ENCODE measurements around the gene PLA1A. TPM values are rescaled to one million over a fixed set of nuclear protein-coding genes. Genes with fewer than 3 reads are reported as not detected.

PLA1A gene
- total RNA-seq, 1 experiment from 2014 or later, result not detected

- Histone ChIP-seq H3K9ac (ENCODE audit: low read length) (no peak overlapping the region), H3K9me2 (replicated peaks; ENCODE audit: insufficient read depth, low read length) (no peaks in the 10 kb centered on the region), H3K27me3 (ENCODE audit: low read length) (peaks cover 4% of the 10 kb centered on the region; the same call in 1 of the 2 replicates), H3K4me3 (ENCODE audit: low read length) (no peak overlapping the region), H2AFZ (ENCODE audit: low read length) (no peak overlapping the region), H3K36me3 (ENCODE audit: insufficient read depth, low read length) (no peaks in the 10 kb centered on the region), H3K79me2 (ENCODE audit: low read length) (no peaks in the 10 kb centered on the region), H3K4me2 (ENCODE audit: low read depth, low read length, poor library complexity, severe bottlenecking) (no peak overlapping the region), H3K9me3 (ENCODE audit: low read length) (no peaks in the 10 kb centered on the region), H3K27ac (ENCODE audit: low read length) (no peak overlapping the region), H3K4me1 (ENCODE audit: low read length) (no peaks in the 10 kb centered on the region), H4K20me1 (ENCODE audit: insufficient read depth, low read depth, low read length) (no peaks in the 10 kb centered on the region)
- DNase-seq, result no peak
These were observed 33.2 kb downstream of the PLA1A start for GRCh38 chr3:119630880-119631329.

- no peaks in the 10 kb centered on the region for H3K79me2 ChIP-seq (ENCODE audit: low read length)
- H3K27ac ChIP-seq (ENCODE audit: low read length), result no peak overlapping the region
- no peak for DNase-seq
- H3K9me2 ChIP-seq (replicated peaks; ENCODE audit: insufficient read depth, low read length), result no peaks in the 10 kb centered on the region
- no peaks in the 10 kb centered on the region for H3K4me1 ChIP-seq (ENCODE audit: low read length)
- H3K27me3 ChIP-seq (ENCODE audit: low read length), result peaks cover 4% of the 10 kb centered on the region; the same call in 1 of the 2 replicates
- H3K4me2 ChIP-seq (ENCODE audit: low read depth, low read length, poor library complexity, severe bottlenecking), result no peak overlapping the region
- H3K36me3 ChIP-seq (ENCODE audit: insufficient read depth, low read length), result no peaks in the 10 kb centered on the region
- no peaks in the 10 kb centered on the region for H3K9me3 ChIP-seq (ENCODE audit: low read length)
- H4K20me1 ChIP-seq (ENCODE audit: insufficient read depth, low read depth, low read length), result no peaks in the 10 kb centered on the region
- no peak overlapping the region for H2AFZ ChIP-seq (ENCODE audit: low read length)
- no peak overlapping the region for H3K9ac ChIP-seq (ENCODE audit: low read length)
- H3K4me3 ChIP-seq (ENCODE audit: low read length), result no peak overlapping the region
These were observed 33.8 kb downstream of the PLA1A start for GRCh38 chr3:119631516-119631915.

- no peaks in the 10 kb centered on the region for H4K20me1 ChIP-seq (ENCODE audit: insufficient read depth, low read depth, low read length)
- H3K4me3 ChIP-seq (ENCODE audit: low read length), result no peak overlapping the region
- no peaks in the 10 kb centered on the region for H3K9me2 ChIP-seq (replicated peaks; ENCODE audit: insufficient read depth, low read length)
- no peak for DNase-seq
- no peaks in the 10 kb centered on the region for H3K4me1 ChIP-seq (ENCODE audit: low read length)
- H3K27ac ChIP-seq (ENCODE audit: low read length), result no peak overlapping the region
- no peaks in the 10 kb centered on the region for H3K36me3 ChIP-seq (ENCODE audit: insufficient read depth, low read length)
- H3K9ac ChIP-seq (ENCODE audit: low read length), result no peak overlapping the region
- peaks cover 4% of the 10 kb centered on the region; the same call in 1 of the 2 replicates for H3K27me3 ChIP-seq (ENCODE audit: low read length)
- no peak overlapping the region for H2AFZ ChIP-seq (ENCODE audit: low read length)
- no peaks in the 10 kb centered on the region for H3K79me2 ChIP-seq (ENCODE audit: low read length)
- H3K9me3 ChIP-seq (ENCODE audit: low read length), result no peaks in the 10 kb centered on the region
- H3K4me2 ChIP-seq (ENCODE audit: low read depth, low read length, poor library complexity, severe bottlenecking), result no peak overlapping the region
These were observed 34.5 kb downstream of the PLA1A start for GRCh38 chr3:119632216-119632615.

GRCh38 chr3:119632829-119633228 is 35.1 kb downstream of the PLA1A start:
- DNase-seq, result no peak
- Histone ChIP-seq H3K4me3 (ENCODE audit: low read length) (no peak overlapping the region), H3K27ac (ENCODE audit: low read length) (no peak overlapping the region), H4K20me1 (ENCODE audit: insufficient read depth, low read depth, low read length) (no peaks in the 10 kb centered on the region), H3K27me3 (ENCODE audit: low read length) (peaks cover 4% of the 10 kb centered on the region; the same call in 1 of the 2 replicates), H3K9me3 (ENCODE audit: low read length) (no peaks in the 10 kb centered on the region), H3K9ac (ENCODE audit: low read length) (no peak overlapping the region), H3K4me2 (ENCODE audit: low read depth, low read length, poor library complexity, severe bottlenecking) (no peak overlapping the region), H3K9me2 (replicated peaks; ENCODE audit: insufficient read depth, low read length) (no peaks in the 10 kb centered on the region), H3K4me1 (ENCODE audit: low read length) (no peaks in the 10 kb centered on the region), H3K79me2 (ENCODE audit: low read length) (no peaks in the 10 kb centered on the region), H2AFZ (ENCODE audit: low read length) (no peak overlapping the region), H3K36me3 (ENCODE audit: insufficient read depth, low read length) (no peaks in the 10 kb centered on the region)

GRCh38 chr3:119635719-119636118 is 38.0 kb downstream of the PLA1A start:
- no peak for DNase-seq

GRCh38 chr3:119636249-119636648 is 38.6 kb downstream of the PLA1A start:
- Histone ChIP-seq H3K27ac (ENCODE audit: low read length) (no peak overlapping the region), H3K27me3 (ENCODE audit: low read length) (no peaks in the 10 kb centered on the region), H3K4me1 (ENCODE audit: low read length) (no peaks in the 10 kb centered on the region), H3K9me2 (replicated peaks; ENCODE audit: insufficient read depth, low read length) (no peaks in the 10 kb centered on the region), H3K36me3 (ENCODE audit: insufficient read depth, low read length) (no peaks in the 10 kb centered on the region), H3K4me2 (ENCODE audit: low read depth, low read length, poor library complexity, severe bottlenecking) (no peak overlapping the region), H4K20me1 (ENCODE audit: insufficient read depth, low read depth, low read length) (no peaks in the 10 kb centered on the region), H3K9ac (ENCODE audit: low read length) (no peak overlapping the region), H3K4me3 (ENCODE audit: low read length) (no peak overlapping the region), H3K9me3 (ENCODE audit: low read length) (no peaks in the 10 kb centered on the region), H3K79me2 (ENCODE audit: low read length) (no peaks in the 10 kb centered on the region), H2AFZ (ENCODE audit: low read length) (no peak overlapping the region)
- no peak for DNase-seq

More at GRCh38 chr3:119635719-119636118, 38.0 kb downstream of the PLA1A start:
- H3K27ac ChIP-seq (ENCODE audit: low read length), result no peak overlapping the region
- no peak overlapping the region for H3K9ac ChIP-seq (ENCODE audit: low read length)
- no peaks in the 10 kb centered on the region for H3K9me3 ChIP-seq (ENCODE audit: low read length)
- H3K27me3 ChIP-seq (ENCODE audit: low read length), result no peaks in the 10 kb centered on the region
- H3K4me3 ChIP-seq (ENCODE audit: low read length), result no peak overlapping the region
- no peaks in the 10 kb centered on the region for H4K20me1 ChIP-seq (ENCODE audit: insufficient read depth, low read depth, low read length)
- H2AFZ ChIP-seq (ENCODE audit: low read length), result no peak overlapping the region
- no peak overlapping the region for H3K4me2 ChIP-seq (ENCODE audit: low read depth, low read length, poor library complexity, severe bottlenecking)
- H3K79me2 ChIP-seq (ENCODE audit: low read length), result no peaks in the 10 kb centered on the region
- no peaks in the 10 kb centered on the region for H3K4me1 ChIP-seq (ENCODE audit: low read length)
- H3K9me2 ChIP-seq (replicated peaks; ENCODE audit: insufficient read depth, low read length), result no peaks in the 10 kb centered on the region
- H3K36me3 ChIP-seq (ENCODE audit: insufficient read depth, low read length), result no peaks in the 10 kb centered on the region

- Histone ChIP-seq H3K27me3 (ENCODE audit: low read length) (no peaks in the 10 kb centered on the region), H4K20me1 (ENCODE audit: insufficient read depth, low read depth, low read length) (no peaks in the 10 kb centered on the region), H3K9me3 (ENCODE audit: low read length) (no peaks in the 10 kb centered on the region), H3K9me2 (replicated peaks; ENCODE audit: insufficient read depth, low read length) (no peaks in the 10 kb centered on the region), H3K4me2 (ENCODE audit: low read depth, low read length, poor library complexity, severe bottlenecking) (no peak overlapping the region), H3K4me3 (ENCODE audit: low read length) (no peak overlapping the region), H3K79me2 (ENCODE audit: low read length) (no peaks in the 10 kb centered on the region), H3K9ac (ENCODE audit: low read length) (no peak overlapping the region), H3K4me1 (ENCODE audit: low read length) (no peaks in the 10 kb centered on the region), H3K27ac (ENCODE audit: low read length) (no peak overlapping the region), H3K36me3 (ENCODE audit: insufficient read depth, low read length) (no peaks in the 10 kb centered on the region), H2AFZ (ENCODE audit: low read length) (no peak overlapping the region)
- DNase-seq, result no peak
These were observed 39.4 kb downstream of the PLA1A start for GRCh38 chr3:119636891-119637611.

GRCh38 chr3:119637679-119638477 is 40.2 kb downstream of the PLA1A start:
- H3K4me3 ChIP-seq (ENCODE audit: low read length), result no peak overlapping the region

More at GRCh38 chr3:119637679-119638477, 40.2 kb downstream of the PLA1A start:
- Histone ChIP-seq H3K9ac (ENCODE audit: low read length) (no peak overlapping the region), H2AFZ (ENCODE audit: low read length) (no peak overlapping the region), H3K79me2 (ENCODE audit: low read length) (no peaks in the 10 kb centered on the region), H3K36me3 (ENCODE audit: insufficient read depth, low read length) (no peaks in the 10 kb centered on the region), H3K27me3 (ENCODE audit: low read length) (no peaks in the 10 kb centered on the region), H3K4me2 (ENCODE audit: low read depth, low read length, poor library complexity, severe bottlenecking) (no peak overlapping the region), H3K9me3 (ENCODE audit: low read length) (no peaks in the 10 kb centered on the region), H3K4me1 (ENCODE audit: low read length) (no peaks in the 10 kb centered on the region), H3K27ac (ENCODE audit: low read length) (no peak overlapping the region), H4K20me1 (ENCODE audit: insufficient read depth, low read depth, low read length) (no peaks in the 10 kb centered on the region), H3K9me2 (replicated peaks; ENCODE audit: insufficient read depth, low read length) (no peaks in the 10 kb centered on the region)
- DNase-seq, result no peak
